ENCODE results near the gene GNPTAB. TPM values are rescaled to one million over a fixed set of nuclear protein-coding genes. Genes with fewer than 3 reads are reported as not detected.

Gene GNPTAB
- total and polyA plus RNA-seq, 2 donors (not counting 1 experiment from before 2014, with no cell fraction given): 10.4 to 79.4 TPM

DNA sequence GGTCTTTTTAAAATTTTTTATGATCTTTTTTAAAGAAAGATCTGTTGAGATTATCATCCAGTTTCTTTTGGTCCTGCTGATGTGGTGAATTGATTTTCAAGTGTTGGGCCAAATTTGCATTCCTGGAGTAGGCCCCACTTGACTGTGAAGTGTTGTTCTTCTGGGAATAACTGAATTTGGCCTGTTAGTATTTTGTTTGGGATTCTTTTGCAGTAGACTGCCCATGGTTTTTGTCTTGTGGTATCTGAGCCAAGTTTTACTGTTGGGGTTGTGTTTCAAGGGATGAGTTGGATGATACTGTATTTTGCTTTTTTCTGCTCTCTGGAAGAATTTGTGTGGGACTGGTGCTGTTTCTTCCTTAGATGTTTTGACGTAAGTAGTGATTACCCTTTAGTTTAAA, 87.5 kb downstream of the GNPTAB start:
- no peaks in the 10 kb centered on the region for H4K20me1 ChIP-seq (ENCODE audit: control insufficient read depth, insufficient read depth, low read length, poor library complexity, severe bottlenecking)
- Mint-ChIP-seq H3K4me1 (peaks cover 67% of the 10 kb centered on the region), H3K27me3 (no peaks in the 10 kb centered on the region), H3K27ac (peak overlapping the region; percentile 99), H3K4me3 (peak overlapping the region; percentile 48), H3K9me3 (ENCODE audit: insufficient read depth) (no peaks in the 10 kb centered on the region)
- H2AFZ ChIP-seq (ENCODE audit: insufficient read depth, low read depth, low read length, poor library complexity, severe bottlenecking): peak overlapping the region; percentile 44
- peak overlapping the region; percentile 47 for H3K9ac ChIP-seq (ENCODE audit: low read length)
- CTCF ChIA-PET: interaction anchor here (0.9 to 2.0 kb wide), 15 partner anchors 7 to 328 kb away, joined by 3 to 18 read pairs (median 4); partner anchors contain the start of genes CHPT1 and GNPTAB
- peak overlapping the region; percentile 94 to 97 for H3K27ac ChIP-seq (ENCODE audit: low read length in 2 of 2)
- POLR2A ChIA-PET: interaction anchor here (0.8 to 3.0 kb wide), 4 partner anchors 9 to 334 kb away, joined by 3 to 34 read pairs (median 4); partner anchors contain the start of genes CHPT1 and DRAM1
- DNase-seq: no peak
- H3K4me3 ChIP-seq (ENCODE audit: control extremely low read depth in 1 of 5, extremely low read depth in 1 of 5, insufficient read depth in 1 of 5, low read depth in 2 of 5, low read length in 4 of 5): peak overlapping the region in 1 of 5 experiments; percentile 42
- WGBS (ENCODE audit: insufficient coverage): no CpG with 5 or more reads among the region's 1 CpG
- peaks cover 0 to 11% (median 0%) of the 10 kb centered on the region in 3 donors for H3K9me3 ChIP-seq (ENCODE audit: control extremely low read depth in 1 of 3, control insufficient read depth in 2 of 3, insufficient read depth in 1 of 3, low read length in 2 of 3)
- H3K4me2 ChIP-seq (replicated peaks; ENCODE audit: low read depth, low read length, poor library complexity, severe bottlenecking): peak overlapping the region; percentile 67
- intact Hi-C loops (cut with micrococcal nuclease): loop anchor here (1.0 to 10.0 kb wide), 3 partner anchors 11 to 1702 kb away; no protein-coding TSS in a partner anchor
- peaks cover 45 to 50% of the 10 kb centered on the region in 2 donors for H3K4me1 ChIP-seq (ENCODE audit: control insufficient read depth in 2 of 2, insufficient read depth in 2 of 2, low read length in 2 of 2)
- H3K27me3 ChIP-seq (replicated peaks in 1 of 4; ENCODE audit: control extremely low read depth in 1 of 4, control insufficient read depth in 3 of 4, insufficient read depth in 4 of 4, low read length in 3 of 4): no peaks in the 10 kb centered on the region
- TF ChIP-seq EZH2 (IDR thresholded peaks at IDR 0.05; ENCODE audit: borderline replicate concordance, insufficient read depth, low read depth, low read length, poor library complexity, severe bottlenecking) (no peak), CTCF (IDR thresholded peaks at IDR 0.05) (no peak)
- peaks cover 4 to 13% of the 10 kb centered on the region in 2 experiments for H3K36me3 ChIP-seq (replicated peaks in 1 of 2; ENCODE audit: control extremely low read depth in 1 of 2, control insufficient read depth in 1 of 2, extremely low read depth in 1 of 2, insufficient read depth in 2 of 2, low read length in 1 of 2)
- H3K79me2 ChIP-seq (ENCODE audit: control insufficient read depth, insufficient read depth, low read length): no peaks in the 10 kb centered on the region
- peak; percentile 1 for ATAC-seq (ENCODE audit: low read depth)

- intact Hi-C loops (cut with micrococcal nuclease): loop anchor here (2.0 to 10.0 kb wide), 2 partner anchors 14 to 1704 kb away; no protein-coding TSS in a partner anchor
- peaks cover 0 to 11% of the 10 kb centered on the region in 2 experiments for H3K36me3 ChIP-seq (replicated peaks in 1 of 2; ENCODE audit: control extremely low read depth in 1 of 2, control insufficient read depth in 1 of 2, extremely low read depth in 1 of 2, insufficient read depth in 2 of 2, low read length in 1 of 2)
- H3K27ac Mint-ChIP-seq: peak overlapping the region; percentile 99
Observed at GRCh38 chr12:101740980-101741379, 89.8 kb downstream of the GNPTAB start.

More at GRCh38 chr12:101740980-101741379, 89.8 kb downstream of the GNPTAB start:
- POLR2A ChIA-PET: no interaction called here
- ATAC-seq (ENCODE audit: low read depth): no peak
- WGBS (ENCODE audit: insufficient coverage): 100% methylated on average over 1 of the region's 5 CpGs
- Histone ChIP-seq H3K4me3 (ENCODE audit: control extremely low read depth in 1 of 5, extremely low read depth in 1 of 5, insufficient read depth in 1 of 5, low read depth in 2 of 5, low read length in 4 of 5) (no peak overlapping the region), H2AFZ (ENCODE audit: insufficient read depth, low read depth, low read length, poor library complexity, severe bottlenecking) (no peak overlapping the region), H4K20me1 (ENCODE audit: control insufficient read depth, insufficient read depth, low read length, poor library complexity, severe bottlenecking) (no peaks in the 10 kb centered on the region), H3K27me3 (replicated peaks in 1 of 4; ENCODE audit: control extremely low read depth in 1 of 4, control insufficient read depth in 3 of 4, insufficient read depth in 4 of 4, low read length in 3 of 4) (no peaks in the 10 kb centered on the region), H3K4me1 (ENCODE audit: control insufficient read depth in 2 of 2, insufficient read depth in 2 of 2, low read length in 2 of 2) (peaks cover 38 to 40% of the 10 kb centered on the region in 2 donors), H3K9me3 (ENCODE audit: control extremely low read depth in 1 of 3, control insufficient read depth in 2 of 3, insufficient read depth in 1 of 3, low read length in 2 of 3) (peaks cover 0 to 11% (median 0%) of the 10 kb centered on the region in 3 donors), H3K79me2 (ENCODE audit: control insufficient read depth, insufficient read depth, low read length) (no peaks in the 10 kb centered on the region), H3K9ac (ENCODE audit: low read length) (no peak overlapping the region), H3K4me2 (replicated peaks; ENCODE audit: low read depth, low read length, poor library complexity, severe bottlenecking) (no peak overlapping the region), H3K27ac (ENCODE audit: low read length in 2 of 2) (no peak overlapping the region)
- no peaks in the 10 kb centered on the region for H3K27me3 Mint-ChIP-seq
- TF ChIP-seq EZH2 (IDR thresholded peaks at IDR 0.05; ENCODE audit: borderline replicate concordance, insufficient read depth, low read depth, low read length, poor library complexity, severe bottlenecking) (no peak), CTCF (IDR thresholded peaks at IDR 0.05) (no peak)
- DNase-seq: no peak
- peaks cover 47% of the 10 kb centered on the region for H3K4me1 Mint-ChIP-seq
- H3K4me3 Mint-ChIP-seq: no peak overlapping the region
- CTCF ChIA-PET: no interaction called here
- no peaks in the 10 kb centered on the region for H3K9me3 Mint-ChIP-seq (ENCODE audit: insufficient read depth)
